ENCODE results near the gene PLEKHA1. TPM values are rescaled to one million over a fixed set of nuclear protein-coding genes. Genes with fewer than 3 reads are reported as not detected.

PLEKHA1 gene
- total RNA-seq, 1 donor from 2014 or later = 38.2 TPM

- DNase-seq (ENCODE audit: low spot score) = no peak
- Mint-ChIP-seq H3K9me3 (ENCODE audit: unreplicated experiment) (no peaks in the 10 kb centered on the region), H3K27ac (ENCODE audit: unreplicated experiment) (no peak overlapping the region), H3K4me3 (ENCODE audit: unreplicated experiment) (no peak overlapping the region), H3K4me1 (ENCODE audit: unreplicated experiment) (peaks cover 10% of the 10 kb centered on the region), H3K27me3 (ENCODE audit: unreplicated experiment) (peaks cover 5% of the 10 kb centered on the region), H3K36me3 (ENCODE audit: low read depth, unreplicated experiment) (peaks cover 6% of the 10 kb centered on the region)
- TF ChIP-seq CTCF (IDR thresholded peaks at IDR 0.05; ENCODE audit: unreplicated experiment) = no peak
Observed at GRCh38 chr10:122468307-122468925, 93.9 kb downstream of the PLEKHA1 start.

- TF ChIP-seq CTCF (IDR thresholded peaks at IDR 0.05; ENCODE audit: unreplicated experiment) = no peak
- Mint-ChIP-seq H3K27me3 (ENCODE audit: unreplicated experiment) (peaks cover 3% of the 10 kb centered on the region), H3K4me1 (ENCODE audit: unreplicated experiment) (peaks cover 15% of the 10 kb centered on the region), H3K27ac (ENCODE audit: unreplicated experiment) (no peak overlapping the region), H3K4me3 (ENCODE audit: unreplicated experiment) (no peak overlapping the region), H3K9me3 (ENCODE audit: unreplicated experiment) (no peaks in the 10 kb centered on the region), H3K36me3 (ENCODE audit: low read depth, unreplicated experiment) (peaks cover 6% of the 10 kb centered on the region)
- DNase-seq (ENCODE audit: low spot score) = no peak
Observed at GRCh38 chr10:122468926-122469781, 94.6 kb downstream of the PLEKHA1 start.

DNA sequence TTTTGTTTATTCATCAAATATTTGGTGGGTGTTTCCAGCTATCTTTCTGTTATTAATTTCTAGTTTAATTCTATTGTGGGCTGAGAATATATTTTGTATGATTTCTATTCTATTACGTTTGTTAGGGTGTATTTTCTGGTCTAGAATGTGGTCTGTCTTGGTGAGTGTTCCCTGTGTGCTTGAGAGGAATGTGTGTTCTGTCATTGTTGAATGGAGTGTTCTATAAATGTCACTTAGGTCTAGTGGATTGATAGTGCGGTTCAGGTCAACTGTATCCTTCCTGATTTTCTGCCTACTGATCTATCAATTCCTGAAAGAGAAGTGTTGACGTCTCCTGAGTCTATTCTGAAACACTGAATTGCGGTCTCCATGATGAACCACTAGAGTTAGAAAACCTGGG lies 95.3 kb downstream of the PLEKHA1 start:
- H3K4me3 Mint-ChIP-seq (ENCODE audit: unreplicated experiment) = no peak overlapping the region
- H3K27me3 Mint-ChIP-seq (ENCODE audit: unreplicated experiment) = peaks cover under 1% of the 10 kb centered on the region
- H3K27ac Mint-ChIP-seq (ENCODE audit: unreplicated experiment) = no peak overlapping the region
- H3K9me3 Mint-ChIP-seq (ENCODE audit: unreplicated experiment) = no peaks in the 10 kb centered on the region
- H3K36me3 Mint-ChIP-seq (ENCODE audit: low read depth, unreplicated experiment) = peaks cover 6% of the 10 kb centered on the region
- no peak for DNase-seq (ENCODE audit: low spot score)
- H3K4me1 Mint-ChIP-seq (ENCODE audit: unreplicated experiment) = peaks cover 22% of the 10 kb centered on the region
- no peak for TF ChIP-seq CTCF (IDR thresholded peaks at IDR 0.05; ENCODE audit: unreplicated experiment)

- DNase-seq (ENCODE audit: low spot score) = no peak
- no peaks in the 10 kb centered on the region for H3K9me3 Mint-ChIP-seq (ENCODE audit: unreplicated experiment)
- H3K4me1 Mint-ChIP-seq (ENCODE audit: unreplicated experiment) = peaks cover 39% of the 10 kb centered on the region
- no peaks in the 10 kb centered on the region for H3K36me3 Mint-ChIP-seq (ENCODE audit: low read depth, unreplicated experiment)
- H3K27ac Mint-ChIP-seq (ENCODE audit: unreplicated experiment) = no peak overlapping the region
- TF ChIP-seq CTCF (IDR thresholded peaks at IDR 0.05; ENCODE audit: unreplicated experiment) = no peak
- H3K4me3 Mint-ChIP-seq (ENCODE audit: unreplicated experiment) = no peak overlapping the region
- no peaks in the 10 kb centered on the region for H3K27me3 Mint-ChIP-seq (ENCODE audit: unreplicated experiment)
Observed at GRCh38 chr10:122471531-122472177, 97.1 kb downstream of the PLEKHA1 start.

Data from endothelial cell (in vitro differentiated cells).